Measurements from ENCODE around the gene IL12B. TPM values are rescaled to one million over a fixed set of nuclear protein-coding genes. Genes with fewer than 3 reads are reported as not detected.
"Not testable (repeated sequence)": the region's sequence is repeated elsewhere in the genome, so short reads cannot be mapped to it uniquely, and the experiment has no call there.

IL12B gene
- total RNA-seq, 1 donor from 2014 or later: not detected

DNA sequence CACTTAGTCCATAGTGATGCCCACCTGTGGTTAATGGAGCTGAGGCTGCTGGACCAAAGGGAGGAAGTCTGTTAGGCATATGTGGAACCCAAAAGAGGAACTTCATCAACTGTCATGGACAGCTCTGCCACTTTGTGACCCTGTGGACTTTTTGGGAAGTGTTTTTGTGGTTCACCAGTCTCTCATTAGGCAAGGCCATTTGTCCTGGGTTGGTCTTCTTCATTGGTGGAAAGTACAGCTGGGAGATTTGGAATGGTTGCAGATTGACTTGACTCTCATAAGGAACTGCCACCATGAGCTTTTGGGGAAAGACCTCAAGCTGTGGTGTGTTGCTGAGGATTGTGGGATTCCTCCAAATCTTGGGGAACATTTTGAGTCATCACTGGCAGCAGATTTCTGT lies 31.9 kb upstream of the IL12B start:
- Histone ChIP-seq H3K9ac (ENCODE audit: low read length) (no peak overlapping the region), H3K4me1 (ENCODE audit: insufficient read depth, low read length) (no peaks in the 10 kb centered on the region), H3K4me3 (ENCODE audit: insufficient read depth, low read depth, low read length) (no peak overlapping the region), H2AFZ (ENCODE audit: low read depth, low read length) (no peak overlapping the region), H3K27me3 (ENCODE audit: insufficient read depth, low read length) (no peaks in the 10 kb centered on the region), H4K20me1 (ENCODE audit: insufficient read depth, low read length) (no peaks in the 10 kb centered on the region), H3K4me2 (ENCODE audit: low read length) (no peak overlapping the region), H3K36me3 (ENCODE audit: insufficient read depth, low read length) (no peaks in the 10 kb centered on the region), H3K9me3 (ENCODE audit: insufficient read depth, low read depth, low read length) (no peaks in the 10 kb centered on the region), H3K79me2 (ENCODE audit: insufficient read depth, low read length) (no peaks in the 10 kb centered on the region), H3K27ac (ENCODE audit: low read depth, low read length) (no peak overlapping the region)
- peaks cover 4% of the 10 kb centered on the region for H3K9me3 Mint-ChIP-seq (ENCODE audit: unreplicated experiment)
- no peak overlapping the region for H3K27ac Mint-ChIP-seq (ENCODE audit: unreplicated experiment)
- TF ChIP-seq EZH2 (IDR thresholded peaks at IDR 0.05; ENCODE audit: insufficient read depth, low read length) (no peak), CTCF (IDR thresholded peaks at IDR 0.05; ENCODE audit: insufficient read depth, low read depth, low read length) (no peak)
- no peaks in the 10 kb centered on the region for H3K4me1 Mint-ChIP-seq (ENCODE audit: low read depth, unreplicated experiment)
- DNase-seq (ENCODE audit: low read depth) (no peak), FAIRE-seq (no peak)
- no peak overlapping the region for H3K4me3 Mint-ChIP-seq (ENCODE audit: unreplicated experiment)
- no peaks in the 10 kb centered on the region for H3K27me3 Mint-ChIP-seq (ENCODE audit: low read depth, unreplicated experiment)
- no peaks in the 10 kb centered on the region for H3K36me3 Mint-ChIP-seq (ENCODE audit: low read depth, unreplicated experiment)

DNA sequence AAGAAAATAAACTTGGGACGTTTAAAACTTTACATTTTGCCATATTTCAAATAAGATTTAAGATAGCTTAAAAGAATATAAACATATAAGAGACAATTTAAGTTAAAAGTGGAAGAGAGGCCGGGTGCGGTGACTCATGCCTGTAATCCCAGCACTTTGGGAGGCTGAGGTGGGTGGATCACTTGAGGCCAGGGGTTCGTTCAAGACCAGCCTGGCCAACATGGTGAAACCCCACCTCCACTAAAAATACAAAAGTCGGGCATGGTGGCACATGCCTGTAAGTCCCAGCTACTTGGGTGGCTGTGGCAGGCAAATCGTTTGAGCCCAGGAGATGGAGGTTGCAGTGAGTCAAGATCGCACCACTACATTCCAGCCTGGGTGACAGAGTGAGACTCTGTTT lies 29.6 kb upstream of the IL12B start:
- H3K36me3 ChIP-seq (ENCODE audit: insufficient read depth, low read length); H3K4me2 ChIP-seq (ENCODE audit: low read length); H3K4me1 Mint-ChIP-seq (ENCODE audit: low read depth, unreplicated experiment); H3K9me3 Mint-ChIP-seq (ENCODE audit: unreplicated experiment); H3K4me1 ChIP-seq (ENCODE audit: insufficient read depth, low read length); H3K9ac ChIP-seq (ENCODE audit: low read length); H3K27me3 Mint-ChIP-seq (ENCODE audit: low read depth, unreplicated experiment); H3K27ac Mint-ChIP-seq (ENCODE audit: unreplicated experiment); FAIRE-seq; H3K27ac ChIP-seq (ENCODE audit: low read depth, low read length); H2AFZ ChIP-seq (ENCODE audit: low read depth, low read length); H3K79me2 ChIP-seq (ENCODE audit: insufficient read depth, low read length); DNase-seq (ENCODE audit: low read depth); H3K9me3 ChIP-seq (ENCODE audit: insufficient read depth, low read depth, low read length); H3K4me3 Mint-ChIP-seq (ENCODE audit: unreplicated experiment); H3K4me3 ChIP-seq (ENCODE audit: insufficient read depth, low read depth, low read length); H3K36me3 Mint-ChIP-seq (ENCODE audit: low read depth, unreplicated experiment); H4K20me1 ChIP-seq (ENCODE audit: insufficient read depth, low read length); H3K27me3 ChIP-seq (ENCODE audit: insufficient read depth, low read length): not testable (repeated sequence)

GRCh38 chr5:159359408-159359807 lies 29.1 kb upstream of the IL12B start:
- no peaks in the 10 kb centered on the region for H3K9me3 ChIP-seq (ENCODE audit: insufficient read depth, low read depth, low read length)

More at GRCh38 chr5:159359408-159359807, 29.1 kb upstream of the IL12B start:
- no peaks in the 10 kb centered on the region for H3K4me1 ChIP-seq (ENCODE audit: insufficient read depth, low read length)
- DNase-seq (ENCODE audit: low read depth): no peak
- no peak overlapping the region for H3K4me2 ChIP-seq (ENCODE audit: low read length)
- H3K27ac Mint-ChIP-seq (ENCODE audit: unreplicated experiment): no peak overlapping the region
- no peak overlapping the region for H3K4me3 ChIP-seq (ENCODE audit: insufficient read depth, low read depth, low read length)
- H3K9me3 Mint-ChIP-seq (ENCODE audit: unreplicated experiment): peaks cover 2% of the 10 kb centered on the region
- H3K27me3 ChIP-seq (ENCODE audit: insufficient read depth, low read length): no peaks in the 10 kb centered on the region
- FAIRE-seq: no peak
- TF ChIP-seq EZH2 (IDR thresholded peaks at IDR 0.05; ENCODE audit: insufficient read depth, low read length): no peak
- no peak for TF ChIP-seq CTCF (IDR thresholded peaks at IDR 0.05; ENCODE audit: insufficient read depth, low read depth, low read length)
- H3K9ac ChIP-seq (ENCODE audit: low read length): no peak overlapping the region
- no peaks in the 10 kb centered on the region for H3K36me3 Mint-ChIP-seq (ENCODE audit: low read depth, unreplicated experiment)
- no peaks in the 10 kb centered on the region for H3K27me3 Mint-ChIP-seq (ENCODE audit: low read depth, unreplicated experiment)
- H3K36me3 ChIP-seq (ENCODE audit: insufficient read depth, low read length): no peaks in the 10 kb centered on the region
- no peak overlapping the region for H2AFZ ChIP-seq (ENCODE audit: low read depth, low read length)
- H4K20me1 ChIP-seq (ENCODE audit: insufficient read depth, low read length): no peaks in the 10 kb centered on the region
- H3K27ac ChIP-seq (ENCODE audit: low read depth, low read length): no peak overlapping the region
- H3K4me1 Mint-ChIP-seq (ENCODE audit: low read depth, unreplicated experiment): no peaks in the 10 kb centered on the region
- H3K79me2 ChIP-seq (ENCODE audit: insufficient read depth, low read length): no peaks in the 10 kb centered on the region
- no peak overlapping the region for H3K4me3 Mint-ChIP-seq (ENCODE audit: unreplicated experiment)
